HG03432 (cell line): ENCODE data around the gene PLD2.
A peak's percentile ranks its signal among the peaks of the same experiment; 100 is the strongest.

Experiments used
- ATAC-seq: cut with Tn5 transposase; IDR thresholded peaks from one replicate; pipeline ENCODE4 v1.9.1; 2021; ENCODE audit warnings: mild to moderate bottlenecking, moderate library complexity; ENCODE audit not compliant: unreplicated experiment

Gene PLD2

GRCh38 chr17:4789951-4790704, 16.8 kb upstream of the PLD2 start:
- peak; percentile 79 for ATAC-seq

GRCh38 chr17:4790705-4791088, 16.3 kb upstream of the PLD2 start:
- ATAC-seq = no peak

GRCh38 chr17:4795168-4795567, 11.8 kb upstream of the PLD2 start:
- ATAC-seq = no peak

- peak; percentile 19 for ATAC-seq
Observed at GRCh38 chr17:4796552-4796920, 10.4 kb upstream of the PLD2 start.

GRCh38 chr17:4800462-4801196, 6.3 kb upstream of the PLD2 start:
- no peak for ATAC-seq

GRCh38 chr17:4802228-4802627, 4.7 kb upstream of the PLD2 start, which contains the start of gene C17orf114:
C17orf114 (minus strand) TSS chr17:4802328.
- no peak for ATAC-seq

- no peak for ATAC-seq
Observed at GRCh38 chr17:4806456-4806776, 536 bp upstream of the PLD2 start.

- no peak for ATAC-seq
Observed at GRCh38 chr17:4807605-4808377, 839 bp downstream of the PLD2 start.

GRCh38 chr17:4808378-4808767, 1.4 kb downstream of the PLD2 start:
- ATAC-seq = no peak

GRCh38 chr17:4810696-4811290, 3.8 kb downstream of the PLD2 start:
- ATAC-seq = no peak

GRCh38 chr17:4811471-4811870, 4.5 kb downstream of the PLD2 start:
- no peak for ATAC-seq

GRCh38 chr17:4812690-4813089, 5.7 kb downstream of the PLD2 start:
- no peak for ATAC-seq

GRCh38 chr17:4815043-4815675, 8.2 kb downstream of the PLD2 start:
- no peak for ATAC-seq

- ATAC-seq = no peak
Observed at GRCh38 chr17:4816826-4817225, 9.9 kb downstream of the PLD2 start.

GRCh38 chr17:4818276-4818675, 11.3 kb downstream of the PLD2 start:
- ATAC-seq = no peak

GRCh38 chr17:4822835-4823234, 15.9 kb downstream of the PLD2 start:
- no peak for ATAC-seq

- ATAC-seq = no peak
Observed at GRCh38 chr17:4823373-4824089, 16.6 kb downstream of the PLD2 start.

GRCh38 chr17:4827399-4827798, 20.4 kb downstream of the PLD2 start:
- ATAC-seq = no peak

- peak; percentile 9 for ATAC-seq
Observed at GRCh38 chr17:4832829-4833177, 25.9 kb downstream of the PLD2 start.

GRCh38 chr17:4833178-4833940, 26.4 kb downstream of the PLD2 start, which contains the start of gene MINK1:
MINK1 (plus strand) TSS chr17:4833340; CDS start chr17:4833584, 244 bp downstream.
- peak; percentile 89 for ATAC-seq
